GM11168 (cell line): ENCODE measurements around the gene LARGE1.

Experiments
- in situ Hi-C: fragments of 300-500 bp; cut with MboI; formaldehyde crosslinking; loops from one replicate; pipeline ENCODE4 v1.12.0; 2022; ENCODE audit warnings: low sequenced_read_pairs; ENCODE audit not compliant: unreplicated experiment

The LARGE1 gene

GRCh38 chr22:33920197-33920540, at the start of gene LARGE1:
Gene LARGE1, minus strand, starts transcription at chr22:33920476.
- in situ Hi-C loops: no loop called here

GRCh38 chr22:33969045-33969444, 48.8 kb upstream of the LARGE1 start:
- in situ Hi-C loops: no loop called here

GRCh38 chr22:33964121-33964520, 43.8 kb upstream of the LARGE1 start:
- in situ Hi-C loops: no loop called here

GRCh38 chr22:33962409-33962808, 42.1 kb upstream of the LARGE1 start:
- in situ Hi-C loops: no loop called here

- in situ Hi-C loops: no loop called here
These were observed 38.5 kb upstream of the LARGE1 start for GRCh38 chr22:33958741-33959140.

GRCh38 chr22:33957086-33957485, 36.8 kb upstream of the LARGE1 start:
- in situ Hi-C loops: no loop called here

GRCh38 chr22:33952776-33953175, 32.5 kb upstream of the LARGE1 start:
- in situ Hi-C loops: no loop called here

GRCh38 chr22:33940741-33941140, 20.5 kb upstream of the LARGE1 start:
- in situ Hi-C loops: no loop called here

- in situ Hi-C loops: no loop called here
These were observed 12.7 kb upstream of the LARGE1 start for GRCh38 chr22:33932997-33933396.

GRCh38 chr22:33931406-33931805, 11.1 kb upstream of the LARGE1 start:
- in situ Hi-C loops: no loop called here

- in situ Hi-C loops: no loop called here
These were observed 7.5 kb upstream of the LARGE1 start for GRCh38 chr22:33927752-33928151.

GRCh38 chr22:33925194-33925593, 4.9 kb upstream of the LARGE1 start:
- in situ Hi-C loops: no loop called here

GRCh38 chr22:33923660-33924246, 3.5 kb upstream of the LARGE1 start:
- in situ Hi-C loops: no loop called here

GRCh38 chr22:33923033-33923432, 2.8 kb upstream of the LARGE1 start:
- in situ Hi-C loops: no loop called here

GRCh38 chr22:33922349-33922681, 2.0 kb upstream of the LARGE1 start:
- in situ Hi-C loops: no loop called here

GRCh38 chr22:33921525-33922348, 1.5 kb upstream of the LARGE1 start:
- in situ Hi-C loops: no loop called here

GRCh38 chr22:33920927-33921524, 750 bp upstream of the LARGE1 start:
- in situ Hi-C loops: no loop called here

- in situ Hi-C loops: no loop called here
These were observed 682 bp downstream of the LARGE1 start for GRCh38 chr22:33919391-33920196.

GRCh38 chr22:33918676-33919365, 1.5 kb downstream of the LARGE1 start:
- in situ Hi-C loops: no loop called here

- in situ Hi-C loops: no loop called here
These were observed 2.4 kb downstream of the LARGE1 start for GRCh38 chr22:33917744-33918406.
